Transverse colon (tissue), 4 donors: ENCODE measurements around the gene EMC9.

Experiments
- EP300 ChIP-seq: sonication (generic); formaldehyde crosslinking; IDR thresholded peaks from one replicate; pipeline ENCODE4 v1.6.1; 2017; ENCODE audit warnings: antibody characterized with exemption, low read depth
- POLR2A ChIP-seq: fragments of 450-650 bp; IDR thresholded peaks from one replicate; pipeline ENCODE4 v1.6.1; 2016; ENCODE audit warnings: antibody characterized with exemption, mild to moderate bottlenecking, moderate library complexity
- POLR2AphosphoS5 ChIP-seq, 3 donors: sonication (generic); formaldehyde crosslinking; IDR thresholded peaks; one replicate each; pipeline ENCODE4 v1.6.1; 2016; ENCODE audit warnings: antibody characterized with exemption in 3 of 3
- TF ChIP-seq, protein P1 (sequence below), 5 experiments: fragments of 200-600 bp in 3 of 5; fragments of 450-650 bp in 2 of 5; sonication (generic) in 3 of 5; IDR thresholded peaks; 1 replicate in 2 of 5; 2 replicates in 3 of 5; pipeline ENCODE4 v1.5.1; 2016 to 2017; ENCODE audit warnings: antibody characterized with exemption in 5 of 5, inconsistent platforms in 3 of 5, mild to moderate bottlenecking in 2 of 5, moderate library complexity in 1 of 5

DNA sequence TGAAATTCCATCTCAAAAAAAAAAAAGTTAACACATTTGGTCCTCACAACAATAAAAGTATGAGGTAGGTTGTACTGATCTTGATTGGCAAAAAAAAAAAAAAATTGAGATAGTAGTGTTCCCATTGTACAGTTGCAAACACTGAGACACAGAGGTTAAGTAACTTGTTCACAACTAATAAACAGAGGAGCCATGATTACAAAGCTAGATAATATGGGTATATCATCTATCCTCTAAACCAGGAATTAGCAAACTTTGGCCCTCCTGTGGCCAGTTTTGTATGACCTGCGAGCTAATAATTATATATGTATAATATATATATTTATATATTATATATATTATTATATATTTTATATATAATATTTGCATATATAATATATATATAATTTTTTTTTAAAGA lies 7.7 kb downstream of the EMC9 start:
- TF ChIP-seq POLR2AphosphoS5 (IDR thresholded peaks at IDR 0.05) (no peak), POLR2A (no peak), EP300 (no peak)
- TF ChIP-seq, protein P1, sequence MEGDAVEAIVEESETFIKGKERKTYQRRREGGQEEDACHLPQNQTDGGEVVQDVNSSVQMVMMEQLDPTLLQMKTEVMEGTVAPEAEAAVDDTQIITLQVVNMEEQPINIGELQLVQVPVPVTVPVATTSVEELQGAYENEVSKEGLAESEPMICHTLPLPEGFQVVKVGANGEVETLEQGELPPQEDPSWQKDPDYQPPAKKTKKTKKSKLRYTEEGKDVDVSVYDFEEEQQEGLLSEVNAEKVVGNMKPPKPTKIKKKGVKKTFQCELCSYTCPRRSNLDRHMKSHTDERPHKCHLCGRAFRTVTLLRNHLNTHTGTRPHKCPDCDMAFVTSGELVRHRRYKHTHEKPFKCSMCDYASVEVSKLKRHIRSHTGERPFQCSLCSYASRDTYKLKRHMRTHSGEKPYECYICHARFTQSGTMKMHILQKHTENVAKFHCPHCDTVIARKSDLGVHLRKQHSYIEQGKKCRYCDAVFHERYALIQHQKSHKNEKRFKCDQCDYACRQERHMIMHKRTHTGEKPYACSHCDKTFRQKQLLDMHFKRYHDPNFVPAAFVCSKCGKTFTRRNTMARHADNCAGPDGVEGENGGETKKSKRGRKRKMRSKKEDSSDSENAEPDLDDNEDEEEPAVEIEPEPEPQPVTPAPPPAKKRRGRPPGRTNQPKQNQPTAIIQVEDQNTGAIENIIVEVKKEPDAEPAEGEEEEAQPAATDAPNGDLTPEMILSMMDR (IDR thresholded peaks at IDR 0.05): no peak
